HepG2 (cell line): ENCODE measurements around the gene PPP2R5C. TPM values are rescaled to one million over a fixed set of nuclear protein-coding genes. Genes with fewer than 3 reads are reported as not detected.

Experiments used
- EEA1 ChIP-seq: sonication (generic); formaldehyde crosslinking; IDR thresholded peaks from 2 replicates; pipeline ENCODE4 v1.5.1; 2020; ENCODE audit warnings: mild to moderate bottlenecking, missing genetic modification reagents, borderline replicate concordance
- ETV5 ChIP-seq: IDR thresholded peaks from 2 replicates; pipeline ENCODE4 v1.6.1; 2018; ENCODE audit warnings: missing biosample characterization, missing genetic modification reagents, inconsistent platforms, borderline replicate concordance
- MYPOP ChIP-seq: sonication (generic); formaldehyde crosslinking; IDR thresholded peaks from 2 replicates; pipeline ENCODE4 v1.8.1; 2023; ENCODE audit warnings: mild to moderate bottlenecking, moderate library complexity, missing genetic modification reagents
- NR3C1 ChIP-seq: sonication (generic); formaldehyde crosslinking; IDR thresholded peaks from 2 replicates; pipeline ENCODE4 v1.4.0; 2020; ENCODE audit warnings: missing genetic modification reagents
- RNF219 ChIP-seq: sonication (generic); formaldehyde crosslinking; IDR thresholded peaks from 2 replicates; pipeline ENCODE4 v1.5.0; 2020; ENCODE audit warnings: mild to moderate bottlenecking, missing genetic modification reagents
- WIZ ChIP-seq: sonication (generic); formaldehyde crosslinking; IDR thresholded peaks from 2 replicates; pipeline ENCODE4 v1.5.1; 2020; ENCODE audit warnings: mild to moderate bottlenecking, missing genetic modification reagents
- ZBTB34 ChIP-seq: sonication (generic); formaldehyde crosslinking; IDR thresholded peaks from 2 replicates; pipeline ENCODE4 v1.8.0; 2022; ENCODE audit warnings: mild to moderate bottlenecking, missing genetic modification reagents
- ZFP91 ChIP-seq: sonication (generic); formaldehyde crosslinking; IDR thresholded peaks from 2 replicates; pipeline ENCODE4 v1.9.0; 2022; ENCODE audit warnings: missing genetic modification reagents, mild to moderate bottlenecking, borderline replicate concordance
- ZNF687 ChIP-seq: sonication (generic); formaldehyde crosslinking; IDR thresholded peaks from 2 replicates; pipeline ENCODE4 v1.5.1; 2020; ENCODE audit warnings: mild to moderate bottlenecking, missing genetic modification reagents, moderate library complexity
- ZNF747 ChIP-seq: sonication (generic); formaldehyde crosslinking; IDR thresholded peaks from 2 replicates; pipeline ENCODE4 v1.8.1; 2023; ENCODE audit warnings: missing genetic modification reagents, mild to moderate bottlenecking, borderline replicate concordance
- polyA plus RNA-seq, 8 experiments: library from polyadenylated mRNA; depleted of rRNA in 3 of 8; stranded (reverse) in 7 of 8; unstranded in 1 of 8; fragments of >200 nt; fragmentation: Illumina TruSeq in 4 of 8; extraction: Trizol in 4 of 8; gene quantifications; 2 replicates each; pipeline versions ENCODE4 v1.2.1 to v1.2.3, GENCODE V29; 2011 to 2016; ENCODE audit warnings: low read depth in 4 of 8, missing spikeins in 1 of 8, mixed read lengths in 1 of 8; ENCODE audit not compliant: insufficient read depth in 1 of 8
- total RNA-seq, 5 experiments: library from RNA; depleted of rRNA; stranded (reverse); fragments of >200 nt; fragmentation: Illumina TruSeq; extraction: Trizol; gene quantifications; 2 replicates each; pipeline ENCODE4 v1.2.3, GENCODE V29; 2016; ENCODE audit warnings: low read depth in 1 of 5

PPP2R5C gene
- total and polyA plus RNA-seq, 2 of the 13 experiments (the other 11 are each of a cell fraction or from before 2014, with no cell fraction given): 74.3 to 78.5 TPM

- TF ChIP-seq RNF219 (CRISPR knock-in tag) (no peak), EEA1 (CRISPR knock-in tag) (no peak), ZNF687 (no peak; the same call in 1 of the 2 replicates), ZNF747 (CRISPR knock-in tag) (peak; percentile 88; the same call in 1 of the 2 replicates), MYPOP (CRISPR knock-in tag) (no peak), ETV5 (CRISPR knock-in tag) (peak; percentile 66; the same call in 1 of the 2 replicates), WIZ (CRISPR knock-in tag) (no peak), NR3C1 (CRISPR knock-in tag) (no peak), ZBTB34 (no peak), ZFP91 (0 out of 2 replicates have a peak, but pooled peaks have one; percentile 38)
Observed at GRCh38 chr14:101809671-101810514, 48.4 kb downstream of the PPP2R5C start (continued).
